NCI-H1048 (cell line): ENCODE data around the gene SMAD4.

Experiments
- DNase-seq: peaks from one replicate; lab custom pipeline; 2025; lab: John Stamatoyannopoulos, UW

SMAD4 gene

DNA sequence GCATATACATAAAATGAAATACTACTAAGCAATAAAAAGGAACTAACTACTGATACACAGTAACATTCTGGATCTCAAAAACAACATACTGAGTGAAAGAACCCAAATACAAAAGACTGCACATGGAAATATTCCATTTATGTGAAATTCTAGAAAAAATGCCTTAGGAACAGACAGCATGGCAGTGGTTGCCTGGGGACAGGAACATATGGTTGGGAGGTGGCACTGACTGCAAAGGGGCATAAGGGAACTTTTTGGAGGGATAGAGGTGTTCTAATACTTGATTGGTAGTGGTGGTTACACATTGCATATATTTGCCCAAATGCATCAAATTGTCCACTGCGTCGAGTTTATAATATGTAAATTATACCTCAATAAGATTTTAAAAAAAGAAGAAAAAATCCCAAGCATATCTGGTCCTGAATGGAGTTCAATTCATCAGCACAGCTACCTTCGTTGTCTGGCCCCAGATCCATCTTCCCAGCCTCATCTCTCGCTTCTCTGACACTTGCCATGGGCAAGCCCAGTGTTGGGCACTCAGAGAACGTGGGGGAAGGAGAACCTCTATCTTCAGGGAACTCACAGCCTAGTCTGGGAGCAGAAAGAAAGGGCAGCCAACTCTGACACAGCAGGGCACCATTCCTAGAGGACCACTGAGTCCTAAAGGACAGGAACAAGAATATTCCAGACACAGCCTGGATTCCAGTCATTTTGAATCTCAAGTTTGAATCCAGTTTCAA, 8.6 kb upstream of the SMAD4 start:
- DNase-seq = no peak

DNA sequence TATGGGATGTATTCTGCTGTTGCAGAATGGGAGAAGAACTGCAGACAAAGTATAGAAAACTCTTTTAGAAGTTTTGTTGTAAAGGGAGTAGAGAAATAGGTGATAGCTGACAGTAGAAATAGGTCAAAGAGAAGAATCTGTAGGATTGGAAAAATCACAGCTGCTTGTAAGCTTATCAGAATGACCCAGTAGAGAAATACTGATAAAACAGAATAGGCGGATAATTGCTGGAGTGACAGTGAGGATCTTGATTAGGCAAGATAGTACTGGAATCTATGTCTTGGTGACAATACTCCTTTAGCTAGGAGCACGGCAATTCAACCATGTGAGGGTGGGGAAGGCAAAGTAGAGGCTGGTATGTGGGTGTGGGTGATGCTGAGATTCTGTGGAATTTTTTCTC, 4.5 kb upstream of the SMAD4 start:
- DNase-seq = no peak

DNA sequence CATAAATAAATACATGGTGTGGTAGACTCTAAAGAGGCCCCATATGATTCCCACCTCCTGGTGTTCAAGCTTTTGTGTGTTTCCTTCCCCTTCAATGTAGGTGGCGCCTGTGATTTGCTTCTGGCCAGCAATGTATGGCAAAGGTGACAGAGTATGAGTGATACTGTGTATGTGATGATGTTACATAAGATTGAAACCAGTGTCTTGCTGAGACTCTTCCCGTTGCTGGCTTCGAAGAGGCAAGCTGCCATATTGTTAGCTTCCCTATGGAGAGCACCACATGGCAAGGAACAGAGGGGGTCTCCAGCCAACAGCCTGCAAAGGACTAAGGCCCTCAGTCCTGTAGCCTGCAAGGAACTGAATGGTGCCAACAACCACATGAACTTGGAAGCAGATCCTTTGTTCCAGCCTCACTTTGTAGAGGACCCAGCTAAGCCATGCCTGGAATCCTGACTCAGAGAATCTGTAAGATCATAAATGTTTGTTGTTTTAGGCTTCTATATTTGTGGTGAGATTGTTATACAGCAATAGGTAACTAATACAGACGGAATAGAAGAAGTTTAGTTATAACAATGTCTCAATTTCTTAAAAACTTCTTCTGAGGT, 1.7 kb upstream of the SMAD4 start:
- DNase-seq = no peak

DNA sequence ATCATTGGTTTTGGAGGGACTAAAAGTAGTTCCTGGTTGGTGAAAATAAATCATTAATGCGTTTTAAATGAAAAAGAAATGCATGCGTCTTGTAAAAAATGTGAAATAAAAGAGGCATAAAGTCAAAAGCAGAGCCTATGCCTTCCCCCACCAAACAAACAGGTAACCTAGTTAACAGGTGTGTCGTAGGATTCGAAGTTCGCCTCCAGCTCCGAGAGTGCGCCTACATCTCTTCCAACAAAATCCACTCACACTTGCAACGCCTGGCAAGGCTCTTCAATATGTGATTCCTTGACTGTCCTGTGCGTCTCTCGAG, 677 bp upstream of the SMAD4 start:
- DNase-seq = no peak

GRCh38 chr18:51030537-51031258, 685 bp downstream of the SMAD4 start:
- peak; percentile 8 for DNase-seq

DNA sequence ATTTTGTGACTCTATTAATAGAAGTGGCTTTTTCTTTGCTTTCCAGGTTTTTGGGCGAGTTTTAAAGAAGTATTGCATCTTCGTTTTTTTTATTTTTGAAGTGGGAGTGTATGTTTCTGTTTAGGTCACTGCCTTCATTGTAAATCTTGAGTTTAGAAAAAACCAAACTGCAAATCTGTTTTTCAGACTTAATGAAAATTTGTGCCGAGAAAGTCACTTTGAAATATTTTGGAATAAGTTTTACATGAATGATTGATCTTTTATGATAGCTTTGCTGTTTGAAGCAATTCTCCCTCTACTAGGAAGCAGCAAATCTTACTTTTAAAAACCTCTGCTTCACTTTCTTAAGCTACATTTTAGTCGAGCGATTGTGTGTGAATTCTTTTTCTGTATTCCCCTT, 2.2 kb downstream of the SMAD4 start:
- DNase-seq = no peak

DNA sequence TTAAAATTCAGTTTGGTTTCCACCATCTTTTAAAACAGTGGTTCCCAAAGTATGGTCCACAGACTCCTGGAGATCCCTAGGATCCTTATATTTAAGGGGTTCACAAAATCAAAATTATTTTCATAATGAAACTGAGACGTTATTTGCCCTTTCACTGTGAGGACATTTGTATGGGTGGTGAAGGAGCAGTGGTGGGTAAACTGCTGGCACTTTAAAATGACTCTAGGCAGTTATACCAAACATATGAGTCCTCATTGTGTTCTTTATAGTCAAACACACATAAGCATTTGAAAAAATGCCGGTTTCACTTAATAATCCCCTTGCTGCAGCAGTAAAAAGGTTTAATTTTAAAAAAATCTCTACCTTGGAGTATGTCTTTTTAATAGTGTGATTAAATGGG, 7.2 kb downstream of the SMAD4 start:
- DNase-seq = no peak

GRCh38 chr18:51038110-51038509, 8.1 kb downstream of the SMAD4 start:
- no peak for DNase-seq

DNA sequence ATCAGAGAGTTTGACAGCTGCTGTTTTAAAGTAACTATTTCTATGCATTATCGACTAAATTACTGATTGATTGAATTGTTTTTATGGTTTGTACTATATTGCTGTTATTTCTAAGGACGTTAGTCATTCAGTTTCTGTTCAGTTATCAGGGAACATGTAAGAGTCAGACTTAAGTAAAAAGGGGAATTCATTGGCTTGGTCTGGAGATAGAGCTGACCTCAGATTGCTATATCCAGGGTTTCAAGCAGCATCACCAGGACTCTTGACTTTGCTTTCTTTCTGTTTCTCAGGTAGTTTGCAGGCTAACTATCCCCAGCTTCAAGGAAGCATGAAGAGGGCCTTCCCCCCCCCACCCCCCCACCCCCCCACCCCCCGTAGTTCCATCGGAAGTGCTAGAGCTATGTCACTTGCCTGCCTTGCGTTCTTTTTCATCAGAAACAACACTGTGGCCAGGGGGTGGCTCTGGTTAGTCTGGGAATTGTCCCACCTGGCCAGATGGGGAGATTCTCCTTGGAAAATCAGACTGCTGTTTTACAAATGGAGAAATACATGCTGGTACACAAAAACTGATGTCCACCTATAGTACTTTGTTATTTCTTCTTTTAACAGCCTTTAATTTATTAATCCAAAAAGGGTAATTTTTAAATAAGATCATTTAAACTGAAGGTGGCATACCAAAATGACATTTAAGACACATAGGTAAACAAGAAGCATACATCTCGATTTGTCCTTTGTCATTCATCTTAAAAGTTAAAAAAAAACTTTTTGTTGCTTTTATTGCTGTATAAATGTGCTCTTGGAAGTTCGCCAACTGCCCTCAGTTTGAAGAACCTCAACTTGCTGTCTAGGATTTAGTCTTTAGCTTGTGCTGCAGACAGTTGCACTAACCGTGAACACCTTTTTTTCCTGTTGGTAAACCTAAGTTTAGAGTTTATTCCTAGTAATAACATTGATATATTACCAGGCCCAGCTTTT, 9.4 kb downstream of the SMAD4 start:
- DNase-seq = no peak

- DNase-seq = no peak
Measured at GRCh38 chr18:51041677-51042352, 11.8 kb downstream of the SMAD4 start.

GRCh38 chr18:51044928-51045585, 15.0 kb downstream of the SMAD4 start:
- no peak for DNase-seq

- no peak for DNase-seq
Measured at GRCh38 chr18:51048190-51048589, 18.2 kb downstream of the SMAD4 start.

DNA sequence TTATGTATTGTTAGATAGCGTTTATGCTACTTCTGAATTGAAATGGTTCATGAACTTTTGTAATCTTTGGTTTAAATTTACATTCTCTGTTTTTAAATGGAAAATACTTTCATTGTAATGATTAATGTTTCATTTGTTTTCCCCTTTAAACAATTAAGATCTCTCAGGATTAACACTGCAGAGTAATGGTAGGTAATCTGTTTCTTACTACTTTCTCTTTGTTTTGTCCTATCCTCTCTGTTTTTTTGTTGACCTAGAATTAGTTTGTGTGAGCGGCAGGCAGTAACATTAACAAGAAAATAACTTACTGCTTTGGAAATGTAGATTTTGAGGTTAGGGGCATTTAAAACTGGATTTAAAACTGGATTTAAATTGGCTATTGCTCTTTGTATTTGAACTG, 19.1 kb downstream of the SMAD4 start:
- no peak for DNase-seq

DNA sequence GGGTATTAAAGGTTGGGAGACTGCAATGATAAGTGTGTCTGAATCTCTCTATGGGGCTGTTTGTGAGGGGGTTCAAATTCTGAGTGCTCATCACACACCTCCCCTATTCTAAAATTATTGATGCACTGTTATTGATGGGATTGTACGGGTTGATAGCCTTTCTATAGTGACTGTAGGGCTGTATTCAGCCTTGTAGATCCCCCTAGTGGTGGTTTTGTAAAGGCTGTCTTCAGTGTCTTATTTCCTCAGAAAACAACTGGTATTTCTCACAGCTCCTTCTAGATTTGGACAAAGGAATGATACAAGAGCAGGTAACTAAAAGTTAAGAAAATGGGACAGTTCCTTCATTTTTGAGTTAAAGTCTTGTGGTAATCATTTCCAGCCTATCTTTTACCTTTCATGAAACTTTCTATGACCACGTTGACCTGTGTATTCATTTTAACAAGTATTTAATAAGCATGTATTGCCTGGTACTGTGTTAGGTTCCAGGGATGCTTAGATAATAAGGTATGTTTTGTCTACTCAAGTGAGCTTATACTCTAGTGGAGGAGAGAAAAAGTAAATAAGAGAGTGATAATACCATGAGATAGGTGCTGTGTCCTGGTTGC, 21.2 kb downstream of the SMAD4 start:
- no peak for DNase-seq

DNA sequence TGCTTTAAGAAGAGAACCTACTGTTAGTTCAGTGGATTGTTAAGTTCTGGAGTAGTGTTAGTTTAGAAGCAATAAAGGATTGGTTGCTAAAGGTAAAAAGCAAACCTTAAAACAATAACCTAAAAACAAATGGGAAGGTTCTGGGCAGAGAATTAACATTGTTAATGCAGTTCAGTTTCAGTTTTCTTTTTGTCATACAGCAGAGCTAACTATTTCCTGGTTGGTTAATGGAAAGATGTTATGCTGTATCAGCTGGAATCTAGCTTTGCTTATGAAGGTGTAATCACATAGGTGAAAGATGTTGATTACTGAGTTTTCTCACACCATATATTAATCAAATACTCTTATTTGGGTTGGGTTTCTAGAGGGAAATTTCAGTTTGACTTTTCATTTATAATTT, 23.8 kb downstream of the SMAD4 start:
- no peak for DNase-seq

- DNase-seq = no peak
Measured at GRCh38 chr18:51054764-51055163, 24.8 kb downstream of the SMAD4 start.

DNA sequence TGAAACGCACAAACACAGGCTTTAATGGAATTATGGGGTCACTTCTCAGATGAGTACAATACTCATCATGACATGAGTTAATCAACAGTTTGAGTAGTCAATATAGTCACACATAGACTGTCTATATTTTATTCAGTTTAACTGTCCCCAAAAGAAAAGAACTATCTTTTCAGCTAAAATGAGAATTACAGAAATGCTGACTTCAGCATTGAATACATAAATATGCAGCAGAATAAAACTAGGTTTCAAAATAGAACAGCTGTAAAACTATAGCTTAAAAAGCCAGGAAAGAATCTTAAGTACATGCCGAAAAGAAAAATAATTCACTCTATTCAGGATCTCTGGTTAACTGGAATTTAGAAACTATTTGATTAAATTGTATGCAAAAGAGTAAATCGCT, 30.0 kb downstream of the SMAD4 start:
- no peak for DNase-seq

DNA sequence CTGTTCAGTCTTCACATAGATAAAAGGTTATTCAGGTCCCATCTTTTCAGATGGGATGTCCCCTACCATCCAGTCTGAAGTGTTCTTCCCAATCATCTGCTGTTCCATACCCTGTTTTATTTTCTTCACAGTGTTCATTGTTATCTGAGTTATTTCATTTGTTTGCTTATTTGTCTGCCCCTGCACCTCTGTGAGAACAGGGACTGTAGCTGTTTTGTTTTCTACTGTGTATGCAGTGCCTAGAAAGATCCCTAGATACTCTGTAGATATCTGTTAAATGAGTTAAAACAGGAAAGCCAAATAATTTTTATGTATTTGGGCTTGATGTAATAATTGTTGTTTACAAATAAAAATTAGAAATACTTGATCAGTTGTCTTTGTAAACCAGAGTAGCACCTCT, 34.2 kb downstream of the SMAD4 start:
- DNase-seq = no peak

GRCh38 chr18:51066273-51066672, 36.3 kb downstream of the SMAD4 start:
- no peak for DNase-seq

DNA sequence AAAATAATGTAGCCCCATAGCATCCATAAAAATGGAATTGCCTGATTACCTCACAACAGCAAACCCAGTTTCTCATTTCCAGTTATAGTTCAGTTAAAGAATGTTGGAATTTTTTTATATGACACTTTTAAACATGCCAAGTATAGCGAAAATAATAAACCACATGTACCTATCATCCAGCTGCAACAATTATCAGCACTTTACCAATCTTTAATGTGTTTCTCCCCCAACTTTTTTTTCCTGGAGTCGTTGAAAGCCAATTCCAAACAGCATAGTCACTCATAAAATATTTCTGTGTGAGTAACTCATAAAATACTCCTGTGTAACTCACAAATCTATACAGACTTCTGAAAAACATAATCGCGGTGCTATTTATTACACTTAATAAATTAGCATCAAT, 38.1 kb downstream of the SMAD4 start:
- no peak for DNase-seq

GRCh38 chr18:51069885-51070284, 39.9 kb downstream of the SMAD4 start:
- no peak for DNase-seq
